Loucy (cell line): Measurements from ENCODE around the gene TMEM11.

Experiments used
- EZH2phosphoT487 ChIP-seq: fragments of 200-600 bp; IDR thresholded peaks from 2 replicates; pipeline ENCODE4 v1.6.1; 2018; ENCODE audit warnings: antibody characterized with exemption, mild to moderate bottlenecking, moderate library complexity, borderline replicate concordance
- TF ChIP-seq, protein P1 (sequence below): fragments of 200-600 bp; sonication (generic); conservative IDR thresholded peaks from 2 replicates; pipeline ENCODE4 v1.5.1; 2014; ENCODE audit warnings: mild to moderate bottlenecking, antibody characterized with exemption, low read length

DNA sequence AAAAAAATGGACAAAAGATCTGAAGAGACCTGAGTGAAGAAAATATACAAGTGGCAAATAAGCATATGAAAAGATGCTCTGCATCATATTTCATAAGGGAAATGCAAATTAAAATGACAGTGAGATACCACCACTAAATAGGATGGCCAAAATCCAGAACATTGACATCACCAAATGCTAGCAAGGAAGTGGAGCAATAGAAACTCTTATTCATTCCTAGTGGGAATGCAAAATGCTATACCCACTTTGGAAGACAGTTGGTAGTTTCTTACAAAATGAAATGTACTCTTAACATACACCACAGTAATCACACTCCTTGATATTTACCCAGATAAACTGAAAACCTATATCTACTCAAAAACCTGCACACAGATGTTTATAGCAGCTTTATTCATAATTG, 53.6 kb downstream of the TMEM11 start:
- TF ChIP-seq, protein P1, sequence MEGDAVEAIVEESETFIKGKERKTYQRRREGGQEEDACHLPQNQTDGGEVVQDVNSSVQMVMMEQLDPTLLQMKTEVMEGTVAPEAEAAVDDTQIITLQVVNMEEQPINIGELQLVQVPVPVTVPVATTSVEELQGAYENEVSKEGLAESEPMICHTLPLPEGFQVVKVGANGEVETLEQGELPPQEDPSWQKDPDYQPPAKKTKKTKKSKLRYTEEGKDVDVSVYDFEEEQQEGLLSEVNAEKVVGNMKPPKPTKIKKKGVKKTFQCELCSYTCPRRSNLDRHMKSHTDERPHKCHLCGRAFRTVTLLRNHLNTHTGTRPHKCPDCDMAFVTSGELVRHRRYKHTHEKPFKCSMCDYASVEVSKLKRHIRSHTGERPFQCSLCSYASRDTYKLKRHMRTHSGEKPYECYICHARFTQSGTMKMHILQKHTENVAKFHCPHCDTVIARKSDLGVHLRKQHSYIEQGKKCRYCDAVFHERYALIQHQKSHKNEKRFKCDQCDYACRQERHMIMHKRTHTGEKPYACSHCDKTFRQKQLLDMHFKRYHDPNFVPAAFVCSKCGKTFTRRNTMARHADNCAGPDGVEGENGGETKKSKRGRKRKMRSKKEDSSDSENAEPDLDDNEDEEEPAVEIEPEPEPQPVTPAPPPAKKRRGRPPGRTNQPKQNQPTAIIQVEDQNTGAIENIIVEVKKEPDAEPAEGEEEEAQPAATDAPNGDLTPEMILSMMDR = no peak
- no peak for TF ChIP-seq EZH2phosphoT487
